ENCODE results near the gene BYSL. TPM values are rescaled to one million over a fixed set of nuclear protein-coding genes. Genes with fewer than 3 reads are reported as not detected.
A peak's percentile ranks its signal among the peaks of the same experiment; 100 is the strongest.

Gene BYSL
- total RNA-seq, 4 donors from 2014 or later, result 6.8 to 15.7 (median 10.4) TPM

- Histone ChIP-seq H3K27ac (no peak overlapping the region), H3K4me1 (no peaks in the 10 kb centered on the region), H3K4me3 (no peak overlapping the region), H3K36me3 (no peaks in the 10 kb centered on the region), H3K27me3 (no peaks in the 10 kb centered on the region), H3K9me3 (no peaks in the 10 kb centered on the region)
- 59% methylated on average over 9 of the region's 9 CpGs for WGBS
- TF ChIP-seq EP300 (IDR thresholded peaks at IDR 0.05) (no peak), POLR2AphosphoS5 (IDR thresholded peaks at IDR 0.05) (no peak), CTCF (IDR thresholded peaks at IDR 0.05) (no peak), POLR2A (IDR thresholded peaks at IDR 0.05) (no peak)
- DNase-seq (ENCODE audit: low spot score in 2 of 2), result peak in 1 of 2 donors; percentile 18
Measured at GRCh38 chr6:41976794-41977484, 55.6 kb downstream of the BYSL start.

Other genes with a start within 250 kb of the BYSL start
- 10 to 100 TPM; 19.0 to 23.3 (median 21.6) TPM for gene TFEB, start 185.9 kb upstream of the BYSL start, total RNA-seq
- gene PGC, start 174.1 kb upstream of the BYSL start, total RNA-seq, result not detected
- gene FRS3, start 141.6 kb upstream of the BYSL start, total RNA-seq, result 1 to 10 TPM; 1.9 to 3.9 (median 3.7) TPM
- 1 to 10 TPM in 2 of 4 donors, under 1 TPM in 1, not detected in 1; 0.34 to 4.6 (median 3.6) TPM for gene PRICKLE4, start 140.7 kb upstream of the BYSL start, total RNA-seq
- 100 to 1,000 TPM in 3 of 4 donors, 10 to 100 TPM in 1; 50.2 to 165 (median 136) TPM for gene TOMM6, start 133.8 kb upstream of the BYSL start, total RNA-seq
- 10 to 100 TPM in 1 of 4 donors, 1 to 10 TPM in 3; 2.9 to 17.1 (median 4.1) TPM for gene USP49, start 26.1 kb upstream of the BYSL start, total RNA-seq
- gene MED20, start 360 bp upstream of the BYSL start, total RNA-seq, result 10 to 100 TPM; 15.2 to 18.7 (median 17.3) TPM
- 100 to 1,000 TPM; 106 to 214 (median 132) TPM for gene CCND3, start 20.3 kb downstream of the BYSL start, total RNA-seq
- 10 to 100 TPM; 19.2 to 28.5 (median 26.4) TPM for gene TAF8, start 129.0 kb downstream of the BYSL start, total RNA-seq
- gene C6orf132, start 221.1 kb downstream of the BYSL start, total RNA-seq, result 100 to 1,000 TPM; 112 to 150 (median 122) TPM